H7 (cell line): ENCODE results near the gene OR10H2. TPM values are rescaled to one million over a fixed set of nuclear protein-coding genes. Genes with fewer than 3 reads are reported as not detected.

Source experiments
- total RNA-seq: library from RNA; depleted of rRNA; stranded (reverse); fragments of >200 nt; shearing (Covaris generic); gene quantifications from 2 replicates; pipeline ENCODE4 v1.2.3, GENCODE V29; 2014; rRNA removed

OR10H2 gene
- total RNA-seq, 1 experiment from 2014 or later, result not detected

Other genes with a start within 250 kb of the OR10H2 start
- gene PGLYRP2, start 248.5 kb upstream of the OR10H2 start, total RNA-seq, result not detected in 2 replicates
- not detected in 2 replicates for gene CYP4F22, start 219.5 kb upstream of the OR10H2 start, total RNA-seq
- not detected in 2 replicates for gene CYP4F8, start 112.8 kb upstream of the OR10H2 start, total RNA-seq
- gene CYP4F3, start 87.1 kb upstream of the OR10H2 start, total RNA-seq, result not detected in 2 replicates
- gene CYP4F12, start 54.9 kb upstream of the OR10H2 start, total RNA-seq, result not detected in 2 replicates
- not detected in 2 replicates for gene OR10H3, start 10.0 kb downstream of the OR10H2 start, total RNA-seq
- gene OR10H5, start 59.6 kb downstream of the OR10H2 start, total RNA-seq, result not detected in 2 replicates
- gene OR10H1, start 87.6 kb downstream of the OR10H2 start, total RNA-seq, result not detected in 2 replicates
- not detected in 2 replicates for gene CYP4F2, start 170.1 kb downstream of the OR10H2 start, total RNA-seq
- gene CYP4F11, start 206.5 kb downstream of the OR10H2 start, total RNA-seq, result not detected in 2 replicates
- gene OR10H4, start 221.0 kb downstream of the OR10H2 start, total RNA-seq, result not detected in 2 replicates